NCI-H1048 (cell line): Measurements from ENCODE around the gene EPHB2.

Source experiments
- DNase-seq: peaks from one replicate; lab custom pipeline; 2025; lab: John Stamatoyannopoulos, UW

Gene EPHB2

DNA sequence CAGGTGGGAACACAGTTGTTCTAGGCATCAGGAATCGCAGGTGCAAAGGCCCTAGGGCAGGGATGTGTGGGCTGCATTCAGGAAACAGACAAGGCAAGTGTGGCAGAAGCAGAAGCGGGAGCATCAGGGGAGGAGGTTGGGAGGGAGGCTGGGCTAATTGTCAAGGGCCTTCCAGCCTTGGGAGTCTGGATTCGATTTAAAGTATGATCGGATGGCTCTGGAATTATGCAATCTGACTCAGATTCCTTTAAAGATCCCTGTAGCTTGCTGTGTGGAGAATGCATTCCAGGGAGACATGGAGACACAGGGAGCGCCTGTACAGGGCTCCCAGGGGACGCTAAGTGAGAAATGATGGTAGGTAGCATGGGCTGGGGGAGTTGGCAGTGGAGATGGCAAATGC lies 175.6 kb downstream of the EPHB2 start:
- no peak for DNase-seq

DNA sequence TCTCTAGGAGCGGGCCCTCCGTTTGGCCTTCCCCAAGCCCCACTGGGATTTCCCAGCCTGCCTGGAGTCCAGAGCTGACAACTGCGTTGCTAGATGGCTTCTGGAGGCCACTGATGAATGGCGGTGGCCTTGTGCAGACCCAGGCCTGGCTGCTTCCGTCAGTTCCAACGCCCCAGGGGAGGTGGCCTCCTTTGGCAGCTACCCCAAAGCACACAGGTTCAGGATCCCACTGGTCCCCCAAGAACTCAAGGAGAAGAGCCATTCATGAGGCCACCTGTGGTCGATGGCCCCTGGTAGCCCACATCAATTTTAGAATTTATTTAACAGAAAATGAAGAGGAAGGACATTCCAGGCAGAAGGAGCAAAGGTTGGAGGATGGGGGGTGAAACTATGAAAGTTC lies 176.9 kb downstream of the EPHB2 start:
- DNase-seq = no peak

DNA sequence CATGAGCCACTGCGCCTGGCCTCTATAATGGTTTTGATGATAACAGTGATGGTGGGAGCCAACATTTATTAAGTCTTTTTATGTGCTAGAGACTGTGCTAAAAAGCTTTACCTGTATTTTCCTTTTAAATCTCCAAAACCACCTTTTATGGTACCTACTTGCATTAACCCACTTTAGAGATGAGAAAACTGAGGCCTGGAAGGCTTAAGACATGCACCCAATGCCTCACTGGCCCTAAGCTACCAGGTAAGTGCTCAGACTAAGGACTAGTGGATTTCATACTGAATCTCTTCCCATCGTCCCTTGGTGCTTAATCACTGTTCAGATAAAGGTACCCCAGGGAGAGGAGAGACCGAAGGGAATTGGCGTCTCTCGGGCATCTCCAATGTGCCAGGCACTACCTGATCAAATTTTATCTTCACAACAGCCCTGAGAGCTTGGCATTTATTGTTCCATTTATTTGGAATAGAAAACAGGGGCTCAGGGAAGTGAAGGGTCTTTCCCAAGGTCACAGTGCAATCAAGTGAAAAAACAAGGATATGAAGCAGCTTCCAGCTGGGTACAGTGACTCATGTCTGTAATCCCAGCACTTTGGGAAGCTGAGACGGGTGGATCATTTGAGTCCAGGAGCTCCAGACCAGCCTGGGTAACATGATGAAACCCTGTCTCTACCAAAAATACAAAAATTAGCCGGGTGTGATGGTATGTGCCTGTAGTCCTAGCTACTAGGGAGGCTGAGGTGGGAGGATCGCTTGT lies 177.9 kb downstream of the EPHB2 start:
- no peak for DNase-seq

DNA sequence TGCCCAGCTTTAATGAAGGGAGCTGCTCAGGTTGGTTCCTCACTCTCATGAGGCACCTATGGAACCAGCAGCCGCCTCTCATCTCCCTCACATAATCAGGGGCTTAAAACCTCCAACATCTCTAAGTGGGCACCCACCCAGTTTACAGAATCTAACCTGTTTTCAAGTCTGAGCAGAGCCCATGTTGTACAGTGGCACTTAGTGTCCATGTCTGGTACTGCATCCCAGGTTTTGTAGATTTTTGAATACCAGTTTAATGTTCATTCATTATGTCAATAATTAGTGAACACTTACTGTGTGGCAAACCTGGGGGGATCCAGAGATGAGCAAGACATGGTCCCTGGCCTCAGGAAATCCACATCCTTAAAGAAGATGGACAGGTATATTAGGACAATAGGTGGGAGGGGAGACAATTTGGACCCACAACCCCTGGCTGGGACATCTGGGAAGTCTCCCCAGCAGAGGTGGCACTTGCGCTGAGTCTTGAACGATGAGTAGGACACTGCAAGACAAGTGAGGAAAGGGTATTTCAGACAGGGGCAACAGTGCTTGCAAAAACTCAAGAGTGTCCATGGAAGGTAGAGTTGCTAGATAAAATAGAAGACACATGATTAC lies 178.7 kb downstream of the EPHB2 start:
- no peak for DNase-seq

DNA sequence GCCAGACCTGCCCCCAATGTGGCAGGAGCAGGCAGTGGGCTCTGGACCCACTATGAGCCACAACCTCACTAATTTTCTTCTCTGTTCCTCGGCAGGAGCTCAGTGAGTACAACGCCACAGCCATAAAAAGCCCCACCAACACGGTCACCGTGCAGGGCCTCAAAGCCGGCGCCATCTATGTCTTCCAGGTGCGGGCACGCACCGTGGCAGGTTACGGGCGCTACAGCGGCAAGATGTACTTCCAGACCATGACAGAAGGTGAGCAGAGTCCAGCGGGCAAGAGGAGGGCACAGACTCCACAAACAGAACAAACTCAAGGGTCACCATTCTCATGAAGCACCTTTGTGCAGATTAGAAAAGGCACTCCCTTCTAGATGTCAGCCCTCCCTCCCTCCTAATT lies 182.2 kb downstream of the EPHB2 start:
- no peak for DNase-seq

DNA sequence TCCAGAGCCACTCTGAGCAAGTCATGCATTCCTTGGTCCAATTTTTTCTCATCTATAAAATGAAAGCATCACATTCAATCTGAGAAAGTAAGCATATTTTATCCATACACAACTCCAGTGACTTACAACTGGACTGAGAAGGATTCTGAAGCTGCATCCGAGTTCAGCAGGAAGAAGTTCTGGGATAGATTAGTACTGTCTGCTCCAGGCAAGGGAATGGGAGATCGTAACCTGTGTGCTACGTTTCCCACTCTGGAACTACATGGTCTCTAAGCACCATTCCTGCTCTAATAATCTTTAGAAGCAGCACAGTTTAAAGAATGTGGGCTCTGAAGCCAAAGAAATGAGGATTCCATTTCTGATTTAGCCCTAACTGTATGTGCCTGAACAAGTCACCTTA lies 182.7 kb downstream of the EPHB2 start:
- no peak for DNase-seq

DNA sequence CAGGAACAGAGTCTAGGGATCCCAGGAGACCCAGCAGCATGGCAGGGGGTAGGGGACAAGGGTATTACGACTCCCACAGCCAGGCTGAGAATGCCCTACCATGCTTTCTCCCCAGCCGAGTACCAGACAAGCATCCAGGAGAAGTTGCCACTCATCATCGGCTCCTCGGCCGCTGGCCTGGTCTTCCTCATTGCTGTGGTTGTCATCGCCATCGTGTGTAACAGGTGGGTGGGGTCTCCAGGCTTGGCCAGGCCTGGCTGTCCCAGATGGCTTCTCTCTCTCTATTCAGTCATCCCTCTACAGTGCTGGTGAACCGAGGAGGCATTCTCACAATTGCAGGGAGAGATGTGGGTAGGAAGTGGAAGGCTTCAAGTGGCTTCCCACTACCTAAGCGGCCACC lies 184.7 kb downstream of the EPHB2 start:
- no peak for DNase-seq

DNA sequence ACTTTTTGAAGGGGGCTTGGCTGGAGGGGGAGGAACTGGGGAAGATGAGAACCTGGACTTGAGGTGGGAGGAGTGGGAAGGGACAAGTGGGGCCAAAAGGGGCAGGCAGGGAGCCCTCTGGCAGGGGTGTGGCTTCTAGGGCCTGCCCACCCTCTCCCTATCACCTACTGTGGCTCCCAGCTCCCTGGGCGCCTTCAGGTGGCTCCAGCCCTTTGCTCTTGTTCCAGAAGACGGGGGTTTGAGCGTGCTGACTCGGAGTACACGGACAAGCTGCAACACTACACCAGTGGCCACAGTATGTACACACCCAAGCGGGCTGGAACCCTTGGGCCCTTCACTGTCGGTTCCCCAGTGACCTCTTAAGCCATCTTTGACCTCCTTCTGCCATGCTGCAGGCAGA lies 185.5 kb downstream of the EPHB2 start:
- no peak for DNase-seq

DNA sequence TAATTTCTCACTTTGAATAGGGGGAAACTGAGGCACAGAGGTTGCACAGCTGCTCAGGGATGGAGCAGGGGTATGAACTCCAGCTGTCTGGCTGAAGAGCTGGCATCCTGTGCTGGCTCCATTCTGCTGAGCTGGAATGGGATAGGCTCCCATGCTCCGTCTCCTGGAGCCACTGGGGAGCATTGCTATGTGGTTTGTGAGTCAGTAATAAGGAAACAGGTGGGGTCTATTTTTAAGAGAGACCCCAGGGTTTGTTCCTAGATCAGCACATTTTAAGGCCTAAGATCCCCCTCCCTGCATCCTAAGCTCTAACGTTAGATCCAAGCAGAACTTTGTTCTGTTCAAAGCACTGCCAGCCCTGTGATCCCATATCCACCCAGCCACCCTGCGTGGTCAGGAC lies 189.8 kb downstream of the EPHB2 start:
- no peak for DNase-seq

DNA sequence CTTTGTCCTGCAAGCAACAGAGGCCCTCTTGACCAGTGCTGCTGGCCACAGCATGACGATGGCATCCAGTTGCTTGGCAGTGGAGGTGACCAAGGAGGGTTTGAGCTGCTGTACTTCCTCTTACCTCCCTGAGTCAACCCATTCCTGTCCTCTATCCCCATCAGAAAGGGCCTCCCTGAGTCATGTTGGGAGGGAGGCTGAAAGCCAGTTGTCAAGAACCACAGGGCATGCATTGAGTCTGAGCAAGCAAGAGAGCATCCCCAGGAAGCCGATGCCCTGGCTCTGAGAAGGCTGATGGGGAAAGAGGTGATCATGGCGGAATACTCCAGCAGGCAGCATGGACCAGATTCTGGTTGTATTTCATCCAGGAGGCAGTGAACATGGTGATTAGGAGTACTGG lies 192.5 kb downstream of the EPHB2 start:
- no peak for DNase-seq

DNA sequence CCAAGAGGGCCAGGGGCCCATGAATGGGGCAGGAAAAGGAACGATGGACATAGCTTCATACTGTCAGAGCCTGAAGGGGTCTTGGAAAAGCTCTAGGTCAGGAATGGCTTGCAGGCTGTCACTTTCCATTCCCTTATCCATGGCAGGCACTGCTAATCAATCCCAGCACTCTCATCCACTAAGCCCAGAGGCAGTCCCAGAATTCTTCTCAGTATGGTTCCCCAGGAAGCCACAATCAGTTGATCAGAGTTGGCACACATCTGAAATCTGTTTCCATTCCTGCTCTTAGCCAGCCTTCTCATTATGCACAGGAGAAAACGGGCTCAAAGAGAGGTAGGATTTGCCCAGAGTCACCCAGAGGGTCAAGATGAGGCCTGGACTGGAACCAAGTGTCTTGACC lies 196.3 kb downstream of the EPHB2 start:
- DNase-seq = no peak

DNA sequence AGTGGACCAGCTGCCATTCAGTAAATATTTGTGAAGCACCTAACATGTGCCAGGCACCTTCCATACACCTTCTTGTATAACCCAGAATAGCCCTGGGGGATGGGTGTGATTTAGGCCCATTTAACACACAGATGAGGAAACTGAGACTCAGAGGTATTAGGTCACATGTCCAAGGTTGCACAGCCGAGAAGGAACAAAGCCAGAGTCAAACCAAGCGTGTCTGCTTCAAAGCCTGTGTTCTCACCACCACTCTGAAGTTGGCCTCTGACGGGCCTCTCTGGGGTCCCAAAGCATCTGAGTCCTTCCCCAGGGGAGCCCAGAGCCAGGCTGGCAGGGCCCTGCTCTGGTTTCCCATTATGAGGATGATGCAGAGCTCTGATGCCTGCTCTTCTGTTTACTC lies 196.9 kb downstream of the EPHB2 start:
- DNase-seq = no peak

DNA sequence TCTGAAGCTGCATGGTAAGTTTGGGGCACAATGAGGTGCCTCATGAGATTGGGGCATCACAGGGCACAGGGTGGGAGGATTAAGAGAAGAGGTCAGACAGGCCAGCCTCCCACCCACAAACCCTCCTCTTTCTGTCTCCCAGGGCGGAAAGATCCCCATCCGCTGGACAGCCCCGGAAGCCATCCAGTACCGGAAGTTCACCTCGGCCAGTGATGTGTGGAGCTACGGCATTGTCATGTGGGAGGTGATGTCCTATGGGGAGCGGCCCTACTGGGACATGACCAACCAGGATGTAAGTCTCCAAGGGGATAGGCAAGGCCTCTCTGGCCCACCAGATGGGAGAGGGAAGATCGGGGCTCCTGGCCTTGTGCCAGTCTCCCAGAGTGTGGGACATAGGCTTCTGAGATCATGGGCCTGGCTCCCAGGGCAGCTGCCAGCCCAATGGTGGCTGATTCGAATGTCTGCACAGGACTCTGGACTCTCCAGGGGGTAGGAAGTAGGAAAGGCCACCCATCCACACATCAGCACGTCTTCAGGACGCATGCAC lies 198.3 kb downstream of the EPHB2 start:
- no peak for DNase-seq

DNA sequence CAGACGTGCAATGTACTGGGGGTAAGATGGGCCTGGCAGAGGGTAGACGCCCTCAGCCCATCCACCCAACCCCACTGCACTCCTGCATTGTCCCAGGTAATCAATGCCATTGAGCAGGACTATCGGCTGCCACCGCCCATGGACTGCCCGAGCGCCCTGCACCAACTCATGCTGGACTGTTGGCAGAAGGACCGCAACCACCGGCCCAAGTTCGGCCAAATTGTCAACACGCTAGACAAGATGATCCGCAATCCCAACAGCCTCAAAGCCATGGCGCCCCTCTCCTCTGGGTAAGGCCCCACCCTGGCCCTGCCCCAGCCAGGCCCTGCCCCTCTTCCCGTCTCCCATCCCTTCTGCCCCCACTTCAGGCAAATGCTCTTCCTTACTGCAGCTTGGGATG lies 199.6 kb downstream of the EPHB2 start:
- DNase-seq = no peak

DNA sequence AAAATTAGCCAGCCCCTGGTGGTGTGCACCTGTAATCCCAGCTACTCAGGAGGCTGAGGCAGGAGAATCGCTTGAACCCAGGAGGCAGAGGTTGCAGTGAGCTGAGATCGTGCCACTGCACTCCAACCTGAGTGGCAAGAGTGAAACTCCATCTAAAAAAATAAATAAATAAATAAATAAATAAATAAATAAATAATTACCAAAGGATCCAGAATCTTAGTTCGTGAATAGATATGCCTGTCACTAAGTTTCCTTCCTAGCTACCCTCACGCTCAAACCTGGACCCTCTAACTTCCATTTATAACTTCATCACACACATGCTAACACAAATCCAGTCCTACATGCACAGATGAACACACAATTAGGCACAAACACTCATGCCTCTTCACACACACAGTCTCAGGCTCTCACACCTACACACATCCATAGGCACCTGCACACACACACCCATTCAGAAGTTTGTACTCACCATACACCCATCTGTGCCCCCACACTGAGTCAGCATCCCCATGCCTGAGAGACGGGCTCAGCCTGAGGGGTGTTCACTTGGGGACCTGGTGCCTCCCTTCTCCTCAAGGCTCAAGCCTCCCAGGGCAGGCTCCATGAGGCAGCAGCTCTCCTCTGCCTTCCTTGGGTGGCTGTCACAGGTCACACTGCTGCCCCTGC lies 200.5 kb downstream of the EPHB2 start:
- no peak for DNase-seq

DNA sequence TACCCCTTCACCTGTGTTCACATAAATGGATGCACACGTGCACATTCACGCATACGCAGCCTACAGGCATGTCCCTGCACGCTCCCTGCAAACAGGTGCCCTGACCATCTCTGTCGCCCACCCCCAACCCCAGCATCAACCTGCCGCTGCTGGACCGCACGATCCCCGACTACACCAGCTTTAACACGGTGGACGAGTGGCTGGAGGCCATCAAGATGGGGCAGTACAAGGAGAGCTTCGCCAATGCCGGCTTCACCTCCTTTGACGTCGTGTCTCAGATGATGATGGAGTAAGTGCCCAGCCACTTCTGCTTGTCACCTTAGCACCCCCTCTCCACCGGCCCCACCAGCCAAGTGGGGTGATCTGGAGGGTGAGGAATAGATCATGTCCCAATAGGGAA lies 201.7 kb downstream of the EPHB2 start:
- no peak for DNase-seq

DNA sequence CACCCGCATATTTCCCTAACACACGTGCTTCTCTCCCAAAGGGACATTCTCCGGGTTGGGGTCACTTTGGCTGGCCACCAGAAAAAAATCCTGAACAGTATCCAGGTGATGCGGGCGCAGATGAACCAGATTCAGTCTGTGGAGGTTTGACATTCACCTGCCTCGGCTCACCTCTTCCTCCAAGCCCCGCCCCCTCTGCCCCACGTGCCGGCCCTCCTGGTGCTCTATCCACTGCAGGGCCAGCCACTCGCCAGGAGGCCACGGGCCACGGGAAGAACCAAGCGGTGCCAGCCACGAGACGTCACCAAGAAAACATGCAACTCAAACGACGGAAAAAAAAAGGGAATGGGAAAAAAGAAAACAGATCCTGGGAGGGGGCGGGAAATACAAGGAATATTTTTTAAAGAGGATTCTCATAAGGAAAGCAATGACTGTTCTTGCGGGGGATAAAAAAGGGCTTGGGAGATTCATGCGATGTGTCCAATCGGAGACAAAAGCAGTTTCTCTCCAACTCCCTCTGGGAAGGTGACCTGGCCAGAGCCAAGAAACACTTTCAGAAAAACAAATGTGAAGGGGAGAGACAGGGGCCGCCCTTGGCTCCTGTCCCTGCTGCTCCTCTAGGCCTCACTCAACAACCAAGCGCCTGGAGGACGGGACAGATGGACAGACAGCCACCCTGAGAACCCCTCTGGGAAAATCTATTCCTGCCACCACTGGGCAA lies 202.9 kb downstream of the EPHB2 start:
- DNase-seq = no peak

DNA sequence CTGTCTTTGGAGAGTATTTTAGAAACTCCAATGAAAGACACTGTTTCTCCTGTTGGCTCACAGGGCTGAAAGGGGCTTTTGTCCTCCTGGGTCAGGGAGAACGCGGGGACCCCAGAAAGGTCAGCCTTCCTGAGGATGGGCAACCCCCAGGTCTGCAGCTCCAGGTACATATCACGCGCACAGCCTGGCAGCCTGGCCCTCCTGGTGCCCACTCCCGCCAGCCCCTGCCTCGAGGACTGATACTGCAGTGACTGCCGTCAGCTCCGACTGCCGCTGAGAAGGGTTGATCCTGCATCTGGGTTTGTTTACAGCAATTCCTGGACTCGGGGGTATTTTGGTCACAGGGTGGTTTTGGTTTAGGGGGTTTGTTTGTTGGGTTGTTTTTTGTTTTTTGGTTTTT lies 203.5 kb downstream of the EPHB2 start:
- no peak for DNase-seq

DNA sequence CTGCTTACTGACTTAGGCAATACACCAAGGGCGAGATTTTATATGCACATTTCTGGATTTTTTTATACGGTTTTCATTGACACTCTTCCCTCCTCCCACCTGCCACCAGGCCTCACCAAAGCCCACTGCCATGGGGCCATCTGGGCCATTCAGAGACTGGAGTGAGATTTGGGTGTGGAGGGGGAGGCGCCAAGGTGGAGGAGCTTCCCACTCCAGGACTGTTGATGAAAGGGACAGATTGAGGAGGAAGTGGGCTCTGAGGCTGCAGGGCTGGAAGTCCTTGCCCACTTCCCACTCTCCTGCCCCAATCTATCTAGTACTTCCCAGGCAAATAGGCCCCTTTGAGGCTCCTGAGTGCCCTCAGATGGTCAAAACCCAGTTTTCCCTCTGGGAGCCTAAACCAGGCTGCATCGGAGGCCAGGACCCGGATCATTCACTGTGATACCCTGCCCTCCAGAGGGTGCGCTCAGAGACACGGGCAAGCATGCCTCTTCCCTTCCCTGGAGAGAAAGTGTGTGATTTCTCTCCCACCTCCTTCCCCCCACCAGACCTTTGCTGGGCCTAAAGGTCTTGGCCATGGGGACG lies 204.1 kb downstream of the EPHB2 start:
- DNase-seq = no peak

DNA sequence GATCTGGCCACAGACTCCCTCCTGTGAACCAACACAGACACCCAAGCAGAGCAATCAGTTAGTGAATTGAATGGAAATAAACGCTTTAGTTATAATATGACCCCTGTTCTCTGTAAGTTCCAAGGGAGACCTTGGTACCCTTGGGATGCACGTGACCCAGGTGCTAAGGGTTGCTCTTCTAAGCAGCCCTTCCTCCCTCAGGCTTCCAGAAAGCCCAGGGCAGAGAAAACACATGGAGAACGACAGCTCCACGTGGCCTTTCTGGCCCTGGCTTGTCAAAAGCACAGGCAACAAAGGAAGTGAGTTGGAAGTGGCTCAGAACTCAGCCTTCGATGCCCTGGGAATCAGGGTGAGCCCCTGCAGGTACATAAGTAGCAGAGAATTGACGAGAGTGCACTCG lies 204.6 kb downstream of the EPHB2 start:
- DNase-seq = no peak

DNA sequence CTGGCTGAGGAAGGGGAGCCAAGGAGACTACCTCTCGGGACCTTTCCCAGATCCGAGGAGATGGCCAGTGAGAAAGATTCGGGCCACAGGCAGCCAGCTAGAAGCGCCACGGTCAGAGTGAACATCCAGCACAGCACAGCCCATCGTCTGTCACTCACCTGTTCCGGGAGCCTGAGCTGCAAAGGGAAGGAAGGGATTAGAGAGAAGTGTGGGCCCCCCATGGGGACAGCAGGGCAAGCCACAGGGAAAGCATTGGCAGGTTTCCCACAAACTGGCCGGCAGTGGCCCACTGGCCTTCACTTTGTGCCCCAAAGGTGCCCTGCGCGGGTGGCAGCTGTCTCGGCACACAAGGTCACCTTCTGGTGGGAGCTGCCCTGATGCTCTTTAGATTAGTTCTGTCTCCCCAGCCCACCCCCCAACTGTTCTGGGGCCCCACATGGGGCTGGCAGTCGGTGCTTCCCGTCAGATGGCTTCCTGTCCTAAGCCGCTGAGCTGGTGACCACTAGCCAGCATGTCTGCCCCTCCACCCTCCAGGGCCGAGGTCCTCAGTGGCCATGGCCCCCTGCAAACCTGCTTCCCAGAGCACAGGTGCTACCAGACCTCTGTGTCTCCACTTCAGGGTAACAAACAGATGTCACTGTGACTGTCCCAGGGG lies 205.3 kb downstream of the EPHB2 start:
- DNase-seq = no peak

DNA sequence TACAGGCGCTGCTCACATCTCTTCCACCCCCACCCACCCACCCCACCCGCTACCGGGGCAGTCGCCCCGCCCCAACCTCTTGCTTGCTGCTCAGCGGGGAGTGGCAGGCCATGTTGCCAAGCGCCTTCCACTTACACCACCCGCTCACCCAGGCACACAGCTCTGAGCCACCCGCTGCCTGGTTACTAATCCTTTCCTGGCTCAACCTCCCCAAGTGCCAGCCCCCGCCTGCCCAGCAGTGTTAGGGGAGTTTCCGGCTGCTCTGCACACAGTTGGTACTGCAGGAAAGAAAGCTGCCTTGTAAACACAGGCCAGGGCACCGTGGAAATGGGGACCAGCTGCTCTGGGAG lies 205.8 kb downstream of the EPHB2 start:
- no peak for DNase-seq
